ENCODE measurements around the gene TMEM223.
A peak's percentile ranks its signal among the peaks of the same experiment; 100 is the strongest.
"Not testable (repeated sequence)": the region's sequence is repeated elsewhere in the genome, so short reads cannot be mapped to it uniquely, and the experiment has no call there.

Gene TMEM223, protein sequence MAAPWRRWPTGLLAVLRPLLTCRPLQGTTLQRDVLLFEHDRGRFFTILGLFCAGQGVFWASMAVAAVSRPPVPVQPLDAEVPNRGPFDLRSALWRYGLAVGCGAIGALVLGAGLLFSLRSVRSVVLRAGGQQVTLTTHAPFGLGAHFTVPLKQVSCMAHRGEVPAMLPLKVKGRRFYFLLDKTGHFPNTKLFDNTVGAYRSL

DNA sequence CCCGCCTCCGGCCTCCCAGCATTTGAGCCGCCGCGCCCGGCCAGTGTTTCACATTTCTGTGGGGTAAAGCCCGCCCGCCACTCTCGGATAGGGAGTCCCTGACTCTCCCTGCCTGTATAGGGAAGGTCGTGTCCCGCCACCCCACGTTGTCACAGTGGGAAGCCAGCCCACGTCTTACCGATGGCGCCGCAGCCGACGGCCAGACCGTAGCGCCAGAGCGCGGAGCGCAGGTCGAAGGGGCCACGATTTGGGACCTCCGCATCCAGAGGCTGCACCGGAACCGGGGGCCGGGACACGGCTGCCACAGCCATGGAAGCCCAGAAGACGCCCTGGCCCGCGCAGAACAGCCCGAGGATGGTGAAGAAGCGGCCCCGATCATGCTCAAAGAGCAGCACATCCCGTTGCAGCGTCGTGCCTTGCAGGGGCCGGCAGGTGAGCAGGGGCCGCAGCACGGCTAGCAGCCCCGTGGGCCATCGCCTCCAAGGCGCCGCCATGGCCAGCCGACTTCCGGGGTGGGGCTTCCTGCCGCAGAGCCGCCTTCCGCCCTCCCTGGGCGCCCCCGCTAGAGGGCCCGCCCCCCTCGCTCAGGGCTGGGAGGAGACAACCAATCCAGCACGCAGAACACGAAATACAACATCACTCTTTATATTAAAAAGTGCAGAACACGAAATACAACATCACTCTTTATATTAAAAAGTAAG, at the start of gene TMEM223:
TMEM223 (minus strand) TSS at position 506 of the 701 bp plus-strand sequence; CDS start at position 494, 12 bp downstream.
- DNase-seq, result peak; percentile 89

- DNase-seq, result peak; percentile 56
Observed at GRCh38 chr11:62840721-62841360, 49.0 kb upstream of the TMEM223 start.

- DNase-seq, result peak; percentile 86
Observed at GRCh38 chr11:62839050-62839945, 47.5 kb upstream of the TMEM223 start, which contains the start of gene WDR74. WDR74 (minus strand) TSS chr11:62839590; CDS start chr11:62839570, 20 bp downstream.

GRCh38 chr11:62835336-62835735, 43.5 kb upstream of the TMEM223 start:
- DNase-seq, result no peak

GRCh38 chr11:62832336-62833234, 40.8 kb upstream of the TMEM223 start, which contains the start of gene TEX54:
TEX54 (minus strand) TSS chr11:62832841.
- DNase-seq, result no peak

GRCh38 chr11:62831520-62832335, 39.9 kb upstream of the TMEM223 start, which contains the start of gene STX5:
STX5 (minus strand) TSS chr11:62832051; CDS start chr11:62831243, 808 bp downstream.
- DNase-seq, result peak; percentile 99

DNA sequence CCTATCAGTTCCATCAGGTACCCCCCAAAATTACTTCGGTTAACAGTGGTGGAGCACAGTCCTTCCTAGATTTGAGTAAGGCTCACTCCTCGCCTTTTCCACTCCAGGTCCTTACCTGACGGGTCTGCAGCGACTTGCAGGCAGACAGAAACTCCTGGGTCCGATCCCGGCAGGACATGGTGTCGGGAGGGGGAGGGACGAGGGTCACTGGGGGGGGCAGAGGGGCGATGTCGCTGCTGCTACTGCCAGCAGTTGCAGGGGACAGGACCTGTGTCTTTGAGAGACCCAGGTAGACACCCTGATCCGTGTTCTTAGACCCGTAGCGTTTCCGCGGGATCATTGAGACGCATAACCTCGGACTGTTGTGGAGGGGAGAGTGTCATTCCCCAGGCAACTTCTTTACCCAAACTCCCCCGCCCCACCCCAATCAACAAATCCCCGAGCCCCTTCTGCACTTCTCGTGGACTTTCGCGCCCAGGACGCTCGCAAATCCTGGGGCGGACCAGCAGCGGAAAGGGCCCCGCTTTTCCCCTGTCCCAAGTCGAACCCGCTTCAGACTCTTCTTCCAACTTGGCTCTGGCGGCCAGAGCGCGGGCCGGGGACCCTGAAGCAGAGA, 39.2 kb upstream of the TMEM223 start:
- DNase-seq, result no peak

DNA sequence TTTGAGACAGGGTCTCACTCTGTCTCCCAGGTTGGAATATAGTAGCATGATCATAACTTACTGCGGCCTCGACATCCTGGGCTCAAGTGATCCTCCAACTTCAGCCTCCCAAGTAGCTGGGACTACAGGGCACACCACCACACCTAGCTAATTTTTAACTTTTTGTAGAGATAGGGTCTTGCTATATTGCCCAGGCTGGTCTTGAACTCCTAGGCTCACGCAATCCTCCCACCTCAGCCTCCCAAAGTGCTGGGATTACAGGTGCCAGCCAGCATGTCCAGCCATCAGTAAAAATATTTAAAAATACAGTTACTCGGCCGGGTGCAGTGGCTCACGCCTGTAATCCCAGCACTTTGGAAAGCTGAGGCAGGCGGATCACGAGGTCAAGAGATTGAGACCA, 36.3 kb upstream of the TMEM223 start:
- not testable (repeated sequence) for DNase-seq

DNA sequence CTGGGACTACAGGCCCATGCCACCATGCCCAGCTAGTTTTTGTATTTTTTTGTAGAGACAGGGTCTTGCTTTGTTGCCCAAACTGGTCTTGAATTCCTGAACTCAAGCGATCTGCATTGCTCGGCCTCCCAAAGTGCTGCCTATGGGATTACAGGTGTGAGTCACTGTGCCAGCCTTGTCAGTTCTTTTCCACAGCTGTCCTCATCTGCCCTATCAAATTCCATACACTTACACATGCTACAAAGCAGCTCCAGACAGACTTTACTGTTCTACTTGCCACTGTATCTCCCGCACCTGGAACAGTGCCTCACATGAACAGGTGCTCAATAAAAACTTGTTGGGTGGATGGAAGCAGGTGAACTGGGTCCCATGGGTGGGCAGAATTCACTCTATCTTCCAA, 31.9 kb upstream of the TMEM223 start:
- DNase-seq, result no peak

- DNase-seq, result no peak
Observed at GRCh38 chr11:62817129-62817528, 25.3 kb upstream of the TMEM223 start.

GRCh38 chr11:62816557-62816956, 24.8 kb upstream of the TMEM223 start:
- DNase-seq, result no peak

- DNase-seq, result no peak
Observed at GRCh38 chr11:62811659-62812058, 19.9 kb upstream of the TMEM223 start.

GRCh38 chr11:62810748-62811147, 18.9 kb upstream of the TMEM223 start:
- no peak for DNase-seq

DNA sequence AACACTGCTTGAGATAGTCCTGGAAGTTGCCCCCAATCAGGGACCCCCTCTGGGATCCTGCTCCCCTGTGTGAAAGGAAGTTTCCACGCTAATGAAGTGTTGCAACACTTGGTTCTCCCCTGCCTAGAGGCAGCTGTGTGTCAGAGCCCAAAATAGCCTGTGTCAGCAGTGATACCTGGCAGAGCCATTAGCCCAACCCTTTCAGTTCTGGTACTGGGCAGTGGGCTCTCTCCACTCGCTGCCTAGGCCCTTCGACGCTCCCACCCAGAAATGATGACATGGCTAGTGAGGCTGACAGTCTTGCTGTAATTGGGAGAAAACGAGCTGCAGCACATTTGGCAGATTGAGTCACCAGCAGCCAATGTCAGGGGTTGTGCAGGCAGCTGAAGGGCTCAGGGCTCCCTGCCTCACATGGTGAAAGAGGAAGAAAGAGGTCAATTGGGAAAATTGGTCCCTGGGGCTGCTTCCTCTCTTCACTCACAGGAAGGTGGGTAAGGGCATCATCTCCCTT, 14.9 kb upstream of the TMEM223 start:
- no peak for DNase-seq

DNA sequence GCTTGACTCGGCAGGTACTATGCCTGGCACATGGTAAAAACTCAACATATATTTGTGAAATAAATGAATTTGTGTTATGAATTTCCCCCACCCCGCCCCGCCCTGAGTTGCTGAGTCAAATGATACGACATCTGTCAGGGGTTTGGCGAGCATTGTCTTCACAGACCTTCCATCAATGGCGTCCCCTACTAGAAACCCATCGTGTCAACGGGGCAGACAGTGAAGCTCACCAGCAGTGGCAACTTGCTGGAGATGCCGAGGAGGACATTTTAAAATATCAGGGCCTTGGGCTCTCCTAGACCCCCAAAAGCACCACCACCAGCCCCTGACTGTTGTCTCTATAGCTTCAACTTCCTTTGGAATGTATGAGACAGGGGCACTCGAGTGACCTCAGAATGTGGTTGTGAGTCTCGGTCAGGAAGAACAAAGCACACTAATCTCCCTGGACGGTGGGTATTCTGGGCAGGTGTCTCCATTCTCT, 14.2 kb upstream of the TMEM223 start:
- no peak for DNase-seq

DNA sequence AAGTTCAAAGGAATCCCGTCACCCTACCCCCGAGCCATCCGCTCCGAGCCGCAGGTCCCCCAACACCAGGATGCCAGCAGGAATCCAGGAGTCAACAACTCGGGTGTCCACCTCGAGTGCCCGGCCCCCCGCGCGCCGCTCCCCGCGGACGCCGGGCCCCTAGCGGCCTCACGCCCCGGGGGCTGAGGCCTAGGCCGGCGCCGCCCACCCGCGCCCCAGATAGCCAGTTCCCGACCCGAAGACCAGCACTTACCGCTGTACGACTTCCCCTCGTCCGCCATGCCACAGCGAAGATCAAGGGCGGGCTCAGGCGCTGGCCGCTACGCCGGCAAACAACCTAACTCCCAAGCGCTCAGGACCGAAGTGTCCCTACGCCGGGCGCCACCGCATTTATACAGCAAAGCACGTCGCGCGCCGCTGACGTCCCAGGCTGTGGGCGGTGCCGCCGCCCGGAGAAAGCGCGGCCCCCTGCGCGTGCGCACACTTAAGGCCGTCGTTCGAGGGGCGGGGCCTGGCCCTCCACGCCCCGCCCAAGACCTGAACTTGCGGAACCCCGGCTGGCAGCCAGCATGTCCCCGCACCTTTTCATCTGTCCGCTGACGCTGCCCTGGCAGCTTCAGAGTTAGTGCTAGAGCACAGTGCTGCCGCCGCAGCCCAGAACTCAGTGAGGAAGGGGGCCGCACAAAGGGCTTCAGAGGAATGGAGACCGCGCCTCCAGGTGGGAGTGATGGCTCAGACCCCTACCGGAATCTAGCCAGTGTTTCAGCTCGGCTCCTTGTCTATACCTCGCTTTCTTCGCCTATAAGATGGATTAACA, 13.5 kb upstream of the TMEM223 start, which contains the start of gene NXF1:
NXF1 (minus strand) TSS at position 365 of the 817 bp plus-strand sequence; CDS start at position 281, 84 bp downstream.
- DNase-seq, result peak; percentile 94

DNA sequence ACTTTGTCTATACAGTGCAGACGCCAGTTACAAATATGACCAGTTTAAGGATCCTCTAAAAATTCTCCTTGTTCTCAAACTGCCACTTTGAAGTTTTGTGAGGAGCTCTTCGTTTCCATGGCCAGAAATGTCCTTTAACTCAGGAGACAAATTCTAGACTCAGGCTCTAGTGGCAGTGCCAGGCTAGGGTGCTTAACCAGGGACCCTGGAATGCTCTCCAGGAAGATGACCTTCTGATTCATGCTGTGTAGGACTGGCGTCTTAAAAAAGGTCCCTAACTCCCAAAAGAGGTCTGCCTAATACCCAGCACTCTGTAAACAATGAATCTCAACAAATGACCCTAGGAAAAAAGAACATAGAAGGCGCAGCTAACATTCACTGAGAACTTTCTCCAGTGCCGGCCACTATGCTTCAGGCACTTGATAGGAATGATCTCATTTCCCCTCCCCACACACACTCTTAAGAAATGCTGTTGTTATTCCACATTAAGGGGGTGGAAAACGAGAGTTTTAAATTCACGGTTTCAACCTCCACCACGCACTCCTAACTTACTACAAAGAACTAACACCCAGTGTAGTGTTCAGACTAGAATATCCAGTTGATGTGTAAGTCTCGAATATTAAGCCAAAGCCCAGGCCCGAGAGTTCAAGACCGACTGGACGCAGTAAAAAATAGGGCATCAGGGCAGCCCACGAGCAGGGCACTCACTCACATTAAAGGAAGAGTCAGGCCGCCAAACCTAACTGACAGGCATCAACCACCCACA, 12.7 kb upstream of the TMEM223 start:
- no peak for DNase-seq

- no peak for DNase-seq
Observed at GRCh38 chr11:62801071-62801470, 9.3 kb upstream of the TMEM223 start.
